Measurements from ENCODE around the gene GNG11. TPM values are rescaled to one million over a fixed set of nuclear protein-coding genes. Genes with fewer than 3 reads are reported as not detected.

Gene GNG11
- total RNA-seq, 1 donor from 2014 or later: 8.8 TPM

DNA sequence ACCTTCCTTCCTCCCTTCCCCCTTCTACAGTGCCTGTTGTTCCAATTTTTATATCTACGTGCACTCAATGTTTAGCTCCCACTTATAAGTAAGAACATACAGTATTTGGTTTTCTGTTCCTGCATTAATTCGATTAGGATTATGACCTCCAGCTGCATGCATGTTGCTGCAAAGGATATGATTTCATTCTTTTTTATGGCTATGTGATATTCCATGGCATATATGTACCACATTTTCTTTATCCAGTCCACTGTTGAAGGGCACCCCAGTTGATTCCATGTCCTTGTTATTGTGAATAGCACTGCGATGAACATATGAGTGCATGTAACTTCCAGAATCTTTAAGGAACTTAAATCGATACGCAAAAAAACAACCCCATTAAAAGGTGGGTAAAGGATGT lies 42.7 kb downstream of the GNG11 start:
- Histone ChIP-seq H3K27ac (ENCODE audit: low read depth, low read length) (no peak overlapping the region), H3K27me3 (ENCODE audit: insufficient read depth, low read length) (no peaks in the 10 kb centered on the region), H3K36me3 (ENCODE audit: insufficient read depth, low read length) (no peaks in the 10 kb centered on the region), H3K4me3 (ENCODE audit: insufficient read depth, low read depth, low read length) (no peak overlapping the region), H4K20me1 (ENCODE audit: insufficient read depth, low read length) (no peaks in the 10 kb centered on the region), H3K79me2 (ENCODE audit: insufficient read depth, low read length) (no peaks in the 10 kb centered on the region), H2AFZ (ENCODE audit: low read depth, low read length) (no peak overlapping the region), H3K9ac (ENCODE audit: low read length) (no peak overlapping the region), H3K4me2 (ENCODE audit: low read length) (no peak overlapping the region), H3K4me1 (ENCODE audit: insufficient read depth, low read length) (no peaks in the 10 kb centered on the region), H3K9me3 (ENCODE audit: insufficient read depth, low read depth, low read length) (no peaks in the 10 kb centered on the region)
- Mint-ChIP-seq H3K36me3 (ENCODE audit: low read depth, unreplicated experiment) (no peaks in the 10 kb centered on the region), H3K9me3 (ENCODE audit: unreplicated experiment) (no peaks in the 10 kb centered on the region), H3K27ac (ENCODE audit: unreplicated experiment) (no peak overlapping the region), H3K4me3 (ENCODE audit: unreplicated experiment) (no peak overlapping the region), H3K27me3 (ENCODE audit: low read depth, unreplicated experiment) (no peaks in the 10 kb centered on the region), H3K4me1 (ENCODE audit: low read depth, unreplicated experiment) (peaks cover 1% of the 10 kb centered on the region)
- TF ChIP-seq EZH2 (IDR thresholded peaks at IDR 0.05; ENCODE audit: insufficient read depth, low read length): no peak
- TF ChIP-seq, protein P1, sequence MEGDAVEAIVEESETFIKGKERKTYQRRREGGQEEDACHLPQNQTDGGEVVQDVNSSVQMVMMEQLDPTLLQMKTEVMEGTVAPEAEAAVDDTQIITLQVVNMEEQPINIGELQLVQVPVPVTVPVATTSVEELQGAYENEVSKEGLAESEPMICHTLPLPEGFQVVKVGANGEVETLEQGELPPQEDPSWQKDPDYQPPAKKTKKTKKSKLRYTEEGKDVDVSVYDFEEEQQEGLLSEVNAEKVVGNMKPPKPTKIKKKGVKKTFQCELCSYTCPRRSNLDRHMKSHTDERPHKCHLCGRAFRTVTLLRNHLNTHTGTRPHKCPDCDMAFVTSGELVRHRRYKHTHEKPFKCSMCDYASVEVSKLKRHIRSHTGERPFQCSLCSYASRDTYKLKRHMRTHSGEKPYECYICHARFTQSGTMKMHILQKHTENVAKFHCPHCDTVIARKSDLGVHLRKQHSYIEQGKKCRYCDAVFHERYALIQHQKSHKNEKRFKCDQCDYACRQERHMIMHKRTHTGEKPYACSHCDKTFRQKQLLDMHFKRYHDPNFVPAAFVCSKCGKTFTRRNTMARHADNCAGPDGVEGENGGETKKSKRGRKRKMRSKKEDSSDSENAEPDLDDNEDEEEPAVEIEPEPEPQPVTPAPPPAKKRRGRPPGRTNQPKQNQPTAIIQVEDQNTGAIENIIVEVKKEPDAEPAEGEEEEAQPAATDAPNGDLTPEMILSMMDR (IDR thresholded peaks at IDR 0.05; ENCODE audit: insufficient read depth, low read depth, low read length): no peak
- DNase-seq (ENCODE audit: low read depth) (no peak), FAIRE-seq (no peak)

- Mint-ChIP-seq H3K36me3 (ENCODE audit: low read depth, unreplicated experiment) (no peaks in the 10 kb centered on the region), H3K27ac (ENCODE audit: unreplicated experiment) (no peak overlapping the region), H3K9me3 (ENCODE audit: unreplicated experiment) (no peaks in the 10 kb centered on the region), H3K4me3 (ENCODE audit: unreplicated experiment) (no peak overlapping the region), H3K4me1 (ENCODE audit: low read depth, unreplicated experiment) (peaks cover 1% of the 10 kb centered on the region), H3K27me3 (ENCODE audit: low read depth, unreplicated experiment) (no peaks in the 10 kb centered on the region)
- Histone ChIP-seq H3K27me3 (ENCODE audit: insufficient read depth, low read length) (no peaks in the 10 kb centered on the region), H3K9me3 (ENCODE audit: insufficient read depth, low read depth, low read length) (no peaks in the 10 kb centered on the region), H3K4me3 (ENCODE audit: insufficient read depth, low read depth, low read length) (no peak overlapping the region), H3K27ac (ENCODE audit: low read depth, low read length) (no peak overlapping the region), H3K4me2 (ENCODE audit: low read length) (no peak overlapping the region), H4K20me1 (ENCODE audit: insufficient read depth, low read length) (no peaks in the 10 kb centered on the region), H3K4me1 (ENCODE audit: insufficient read depth, low read length) (no peaks in the 10 kb centered on the region), H2AFZ (ENCODE audit: low read depth, low read length) (no peak overlapping the region), H3K36me3 (ENCODE audit: insufficient read depth, low read length) (no peaks in the 10 kb centered on the region), H3K79me2 (ENCODE audit: insufficient read depth, low read length) (no peaks in the 10 kb centered on the region), H3K9ac (ENCODE audit: low read length) (no peak overlapping the region)
- TF ChIP-seq, protein P1 (IDR thresholded peaks at IDR 0.05; ENCODE audit: insufficient read depth, low read depth, low read length): no peak
- no peak for TF ChIP-seq EZH2 (IDR thresholded peaks at IDR 0.05; ENCODE audit: insufficient read depth, low read length)
- DNase-seq (ENCODE audit: low read depth) (no peak), FAIRE-seq (no peak)
These were observed 43.3 kb downstream of the GNG11 start for GRCh38 chr7:93964813-93965212.

- Mint-ChIP-seq H3K36me3 (ENCODE audit: low read depth, unreplicated experiment) (no peaks in the 10 kb centered on the region), H3K4me3 (ENCODE audit: unreplicated experiment) (no peak overlapping the region), H3K9me3 (ENCODE audit: unreplicated experiment) (no peaks in the 10 kb centered on the region), H3K4me1 (ENCODE audit: low read depth, unreplicated experiment) (peaks cover 9% of the 10 kb centered on the region), H3K27me3 (ENCODE audit: low read depth, unreplicated experiment) (no peaks in the 10 kb centered on the region), H3K27ac (ENCODE audit: unreplicated experiment) (no peak overlapping the region)
- no peaks in the 10 kb centered on the region for H3K79me2 ChIP-seq (ENCODE audit: insufficient read depth, low read length)
- no peaks in the 10 kb centered on the region for H3K36me3 ChIP-seq (ENCODE audit: insufficient read depth, low read length)
- no peak overlapping the region for H3K4me3 ChIP-seq (ENCODE audit: insufficient read depth, low read depth, low read length)
- no peak overlapping the region for H3K4me2 ChIP-seq (ENCODE audit: low read length)
- no peaks in the 10 kb centered on the region for H4K20me1 ChIP-seq (ENCODE audit: insufficient read depth, low read length)
- FAIRE-seq (peak; percentile 13), DNase-seq (ENCODE audit: low read depth) (peak; percentile 29)
- H3K9me3 ChIP-seq (ENCODE audit: insufficient read depth, low read depth, low read length): no peaks in the 10 kb centered on the region
- no peak overlapping the region for H3K27ac ChIP-seq (ENCODE audit: low read depth, low read length)
- peaks cover 4% of the 10 kb centered on the region for H3K4me1 ChIP-seq (ENCODE audit: insufficient read depth, low read length)
- H2AFZ ChIP-seq (ENCODE audit: low read depth, low read length): no peak overlapping the region
- H3K9ac ChIP-seq (ENCODE audit: low read length): no peak overlapping the region
- TF ChIP-seq, protein P1 (IDR thresholded peaks at IDR 0.05; ENCODE audit: insufficient read depth, low read depth, low read length): no peak
- no peak for TF ChIP-seq EZH2 (IDR thresholded peaks at IDR 0.05; ENCODE audit: insufficient read depth, low read length)
- H3K27me3 ChIP-seq (ENCODE audit: insufficient read depth, low read length): no peaks in the 10 kb centered on the region
These were observed 47.5 kb downstream of the GNG11 start for GRCh38 chr7:93968911-93969620.

All from astrocyte (in vitro differentiated cells and primary cell).